ENCODE measurements around the gene NCKAP5L.

DNA sequence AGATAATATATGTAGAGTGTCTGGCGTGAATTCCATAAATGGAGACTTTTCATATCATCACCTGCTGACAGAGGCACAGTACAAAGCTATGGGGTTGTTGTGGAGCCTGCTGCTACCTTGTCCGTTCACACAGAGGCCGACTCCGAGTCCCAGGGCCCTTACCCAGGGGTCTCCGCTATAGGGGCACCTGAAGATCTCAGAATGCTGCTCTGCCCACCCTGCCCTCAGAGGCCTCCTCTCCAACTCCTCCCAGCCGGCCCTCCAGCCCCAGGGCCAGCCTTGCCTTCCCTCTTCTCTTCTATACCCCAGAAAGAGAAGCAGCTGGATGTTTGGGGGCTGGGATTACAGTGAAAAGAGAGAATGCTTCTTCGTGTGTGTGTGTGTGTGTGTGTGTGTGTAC is 21.3 kb downstream of the NCKAP5L start:
- TF ChIP-seq, protein P1, sequence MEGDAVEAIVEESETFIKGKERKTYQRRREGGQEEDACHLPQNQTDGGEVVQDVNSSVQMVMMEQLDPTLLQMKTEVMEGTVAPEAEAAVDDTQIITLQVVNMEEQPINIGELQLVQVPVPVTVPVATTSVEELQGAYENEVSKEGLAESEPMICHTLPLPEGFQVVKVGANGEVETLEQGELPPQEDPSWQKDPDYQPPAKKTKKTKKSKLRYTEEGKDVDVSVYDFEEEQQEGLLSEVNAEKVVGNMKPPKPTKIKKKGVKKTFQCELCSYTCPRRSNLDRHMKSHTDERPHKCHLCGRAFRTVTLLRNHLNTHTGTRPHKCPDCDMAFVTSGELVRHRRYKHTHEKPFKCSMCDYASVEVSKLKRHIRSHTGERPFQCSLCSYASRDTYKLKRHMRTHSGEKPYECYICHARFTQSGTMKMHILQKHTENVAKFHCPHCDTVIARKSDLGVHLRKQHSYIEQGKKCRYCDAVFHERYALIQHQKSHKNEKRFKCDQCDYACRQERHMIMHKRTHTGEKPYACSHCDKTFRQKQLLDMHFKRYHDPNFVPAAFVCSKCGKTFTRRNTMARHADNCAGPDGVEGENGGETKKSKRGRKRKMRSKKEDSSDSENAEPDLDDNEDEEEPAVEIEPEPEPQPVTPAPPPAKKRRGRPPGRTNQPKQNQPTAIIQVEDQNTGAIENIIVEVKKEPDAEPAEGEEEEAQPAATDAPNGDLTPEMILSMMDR (IDR thresholded peaks at IDR 0.05; ENCODE audit: low read depth, low read length): no peak
- TF ChIP-seq, protein P2, sequence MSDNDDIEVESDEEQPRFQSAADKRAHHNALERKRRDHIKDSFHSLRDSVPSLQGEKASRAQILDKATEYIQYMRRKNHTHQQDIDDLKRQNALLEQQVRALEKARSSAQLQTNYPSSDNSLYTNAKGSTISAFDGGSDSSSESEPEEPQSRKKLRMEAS (IDR thresholded peaks at IDR 0.05; ENCODE audit: low read depth, low read length): no peak

All from NB4 (cell line).